Anterior cingulate cortex (tissue), 58 donors: ENCODE data around the gene LRP1.

Experiments used
- DNase-seq, 58 donors: peaks; one replicate each; lab custom pipeline; 2025; lab: John Stamatoyannopoulos, UW

The LRP1 gene

GRCh38 chr12:57229634-57230380, 101.5 kb downstream of the LRP1 start, which contains the start of gene SHMT2:
TSS of gene SHMT2 (plus strand) at chr12:57229711. CDS start at chr12:57229779, 68 bp downstream.
- peak; percentile 31 to 94 (median 86) for DNase-seq

- no peak for DNase-seq
Observed at GRCh38 chr12:57230381-57231155, 102.3 kb downstream of the LRP1 start.

GRCh38 chr12:57231276-57232021, 103.2 kb downstream of the LRP1 start:
- no peak for DNase-seq

GRCh38 chr12:57232156-57232756, 104.0 kb downstream of the LRP1 start:
- no peak for DNase-seq

GRCh38 chr12:57233357-57234232, 105.3 kb downstream of the LRP1 start:
- no peak for DNase-seq

GRCh38 chr12:57234233-57234570, 105.9 kb downstream of the LRP1 start:
- DNase-seq, result no peak

- DNase-seq, result no peak
Observed at GRCh38 chr12:57234571-57235016, 106.3 kb downstream of the LRP1 start.

GRCh38 chr12:57235017-57235727, 106.9 kb downstream of the LRP1 start:
- no peak for DNase-seq

- no peak for DNase-seq
Observed at GRCh38 chr12:57235728-57236131, 107.4 kb downstream of the LRP1 start.

- no peak for DNase-seq
Observed at GRCh38 chr12:57236201-57236924, 108.1 kb downstream of the LRP1 start.

GRCh38 chr12:57236925-57237595, 108.8 kb downstream of the LRP1 start:
- no peak for DNase-seq

- DNase-seq, result no peak
Observed at GRCh38 chr12:57237596-57237931, 109.3 kb downstream of the LRP1 start.

GRCh38 chr12:57237932-57238853, 109.9 kb downstream of the LRP1 start:
- no peak for DNase-seq

GRCh38 chr12:57238854-57239554, 110.7 kb downstream of the LRP1 start:
- DNase-seq, result peak; percentile 20 to 90 (median 74)

- peak in 3 of 58 donors; percentile 48 to 57 (median 50) for DNase-seq
Observed at GRCh38 chr12:57239587-57240065, 111.3 kb downstream of the LRP1 start.
